ENCODE data around the gene RAP1GDS1. TPM values are rescaled to one million over a fixed set of nuclear protein-coding genes. Genes with fewer than 3 reads are reported as not detected.
"Not testable (repeated sequence)": the region's sequence is repeated elsewhere in the genome, so short reads cannot be mapped to it uniquely, and the experiment has no call there.

Gene RAP1GDS1
- total RNA-seq, 2 donors from 2014 or later: 7.5 to 7.8 TPM

DNA sequence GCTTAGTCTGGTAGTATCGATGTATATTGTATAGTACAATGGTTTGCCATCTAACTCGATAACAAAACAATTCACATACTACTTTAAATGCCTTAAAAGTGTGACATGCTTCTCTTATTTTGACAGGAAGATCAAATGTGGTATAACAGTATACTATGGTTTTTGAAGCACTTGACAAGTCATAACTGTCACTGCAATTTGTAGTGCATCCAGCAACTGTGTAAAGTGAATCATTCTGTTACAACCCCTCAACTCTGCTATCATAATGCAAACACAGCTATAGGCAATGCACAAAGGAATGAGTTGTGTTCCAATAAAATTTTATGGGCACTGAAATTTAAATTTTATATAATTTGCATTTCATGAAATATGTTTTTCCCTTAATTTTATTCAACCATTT is 14.0 kb downstream of the RAP1GDS1 start:
- TF ChIP-seq CTCF (IDR thresholded peaks at IDR 0.05): no peak

GRCh38 chr4:98283219-98284189 is 22.3 kb downstream of the RAP1GDS1 start:
- H3K4me3 ChIP-seq: no peak overlapping the region
- TF ChIP-seq CTCF (IDR thresholded peaks at IDR 0.05): no peak
- no peak overlapping the region for H3K27ac ChIP-seq
- H3K36me3 ChIP-seq: no peaks in the 10 kb centered on the region
- no peaks in the 10 kb centered on the region for H3K9me3 ChIP-seq
- no peaks in the 10 kb centered on the region for H3K27me3 ChIP-seq
- DNase-seq (ENCODE audit: low spot score): no peak
- H3K4me1 ChIP-seq: no peaks in the 10 kb centered on the region

More for the DNA sequence above, 14.0 kb downstream of the RAP1GDS1 start:
- Histone ChIP-seq H3K27me3 (no peaks in the 10 kb centered on the region), H3K27ac (no peak overlapping the region), H3K9me3 (no peaks in the 10 kb centered on the region), H3K36me3 (no peaks in the 10 kb centered on the region), H3K4me3 (no peak overlapping the region), H3K4me1 (no peaks in the 10 kb centered on the region)
- no peak for DNase-seq (ENCODE audit: low spot score)

DNA sequence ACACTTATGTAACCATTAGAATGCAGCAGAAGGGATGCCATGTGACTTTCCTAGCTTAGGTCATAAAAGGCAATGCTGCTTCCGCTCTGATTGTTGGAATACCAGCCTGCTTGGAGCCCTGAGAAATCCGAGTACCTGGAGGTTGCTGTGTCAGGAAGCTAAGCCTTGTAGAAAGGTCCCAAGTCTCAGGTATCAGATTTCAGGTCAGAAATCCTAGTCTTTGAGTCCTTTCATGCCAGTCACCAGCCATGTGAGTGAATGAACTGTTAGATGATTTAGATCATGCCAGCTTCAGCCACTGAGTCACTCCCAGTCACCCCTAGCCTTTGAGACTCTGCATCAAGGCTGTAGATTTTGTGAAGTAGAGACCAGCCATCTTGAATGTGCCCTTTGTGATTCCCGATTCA is 23.5 kb downstream of the RAP1GDS1 start:
- no peaks in the 10 kb centered on the region for H3K36me3 ChIP-seq
- TF ChIP-seq CTCF (IDR thresholded peaks at IDR 0.05): no peak
- no peak overlapping the region for H3K4me3 ChIP-seq
- no peaks in the 10 kb centered on the region for H3K9me3 ChIP-seq
- no peak for DNase-seq (ENCODE audit: low spot score)
- H3K4me1 ChIP-seq: peaks cover 0 to 6% of the 10 kb centered on the region in 2 donors
- H3K27ac ChIP-seq: no peak overlapping the region
- no peaks in the 10 kb centered on the region for H3K27me3 ChIP-seq

GRCh38 chr4:98285676-98286075 is 24.5 kb downstream of the RAP1GDS1 start:
- H3K9me3 ChIP-seq: no peaks in the 10 kb centered on the region
- TF ChIP-seq CTCF (IDR thresholded peaks at IDR 0.05): no peak
- no peak overlapping the region for H3K4me3 ChIP-seq
- H3K27ac ChIP-seq: no peak overlapping the region
- no peak for DNase-seq (ENCODE audit: low spot score)
- peaks cover 0 to 11% of the 10 kb centered on the region in 2 donors for H3K4me1 ChIP-seq
- no peaks in the 10 kb centered on the region for H3K27me3 ChIP-seq
- no peaks in the 10 kb centered on the region for H3K36me3 ChIP-seq

DNA sequence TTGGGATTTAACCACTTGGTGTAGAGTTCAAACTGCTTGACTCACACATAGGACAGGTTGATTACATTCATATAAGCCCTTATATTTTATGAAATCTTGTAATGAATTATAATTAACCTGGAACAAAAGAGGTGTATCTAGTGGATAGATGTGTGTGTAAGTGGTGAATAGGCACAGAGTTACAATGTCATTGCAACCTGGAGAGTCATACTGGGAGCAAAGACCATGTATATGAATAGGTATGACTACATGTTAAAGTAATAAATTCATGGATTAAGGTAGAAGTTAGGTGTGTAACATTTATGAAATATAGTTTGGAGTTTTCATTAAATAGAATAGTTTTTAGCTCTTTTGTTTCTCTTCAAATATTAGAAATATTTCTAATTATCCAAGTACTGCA is 26.1 kb downstream of the RAP1GDS1 start:
- Histone ChIP-seq H3K9me3 (no peaks in the 10 kb centered on the region), H3K36me3 (no peaks in the 10 kb centered on the region), H3K27ac (no peak overlapping the region), H3K4me3 (no peak overlapping the region), H3K4me1 (peaks cover 0 to 11% of the 10 kb centered on the region in 2 donors), H3K27me3 (no peaks in the 10 kb centered on the region)
- no peak for TF ChIP-seq CTCF (IDR thresholded peaks at IDR 0.05)
- DNase-seq (ENCODE audit: low spot score): no peak

- peaks cover 0 to 16% of the 10 kb centered on the region in 2 donors for H3K4me1 ChIP-seq
- H3K27ac ChIP-seq; DNase-seq (ENCODE audit: low spot score); H3K9me3 ChIP-seq; H3K4me3 ChIP-seq; H3K27me3 ChIP-seq; H3K36me3 ChIP-seq: not testable (repeated sequence)
Observed at GRCh38 chr4:98288671-98289070, 27.5 kb downstream of the RAP1GDS1 start.

Data from right atrium auricular region (tissue), 2 donors.